HEK293T (cell line): ENCODE measurements around the gene NACA2.

Source experiments
- ARNT ChIP-seq: fragments of 450-650 bp; IDR thresholded peaks from 2 replicates; pipeline ENCODE4 v1.6.1; 2017; ENCODE audit warnings: mild to moderate bottlenecking
- BHLHE40 ChIP-seq: fragments of 450-650 bp; IDR thresholded peaks from 2 replicates; pipeline ENCODE4 v1.6.1; 2016; ENCODE audit warnings: mild to moderate bottlenecking, moderate library complexity, borderline replicate concordance
- CTBP1 ChIP-seq: fragments of 450-650 bp; IDR thresholded peaks from 2 replicates; pipeline ENCODE4 v1.6.1; 2016; ENCODE audit warnings: borderline replicate concordance
- ELF4 ChIP-seq: fragments of 450-650 bp; IDR thresholded peaks from 2 replicates; pipeline ENCODE4 v1.6.1; 2017; ENCODE audit warnings: antibody characterized with exemption
- FOXK2 ChIP-seq: fragments of 450-650 bp; IDR thresholded peaks from 2 replicates; pipeline ENCODE4 v1.6.1; 2016; ENCODE audit warnings: mild to moderate bottlenecking
- FOXM1 ChIP-seq: fragments of 450-650 bp; IDR thresholded peaks from 2 replicates; pipeline ENCODE4 v1.6.1; 2017; ENCODE audit warnings: mild to moderate bottlenecking, borderline replicate concordance
- HDGF ChIP-seq: fragments of 450-650 bp; IDR thresholded peaks from 2 replicates; pipeline ENCODE4 v1.6.1; 2017; ENCODE audit warnings: antibody characterized with exemption, borderline replicate concordance
- SP1 ChIP-seq: fragments of 450-650 bp; IDR thresholded peaks from 2 replicates; pipeline ENCODE4 v1.6.1; 2017
- SUZ12 ChIP-seq: fragments of 450-650 bp; IDR thresholded peaks from 2 replicates; pipeline ENCODE4 v1.6.1; 2016; ENCODE audit warnings: mild to moderate bottlenecking
- TARDBP ChIP-seq: fragments of 450-650 bp; IDR thresholded peaks from 2 replicates; pipeline ENCODE4 v1.6.1; 2016

- no peak for TF ChIP-seq FOXK2
- TF ChIP-seq ARNT = no peak
- no peak for TF ChIP-seq ELF4
- TF ChIP-seq BHLHE40 = no peak
- TF ChIP-seq SP1 = no peak
- TF ChIP-seq CTBP1 = no peak
- no peak for TF ChIP-seq HDGF
- no peak for TF ChIP-seq SUZ12
- no peak for TF ChIP-seq TARDBP
- no peak for TF ChIP-seq FOXM1
Measured at GRCh38 chr17:61565213-61565612, 25.8 kb downstream of the NACA2 start.
